Suprapubic skin (tissue), 3 donors: ENCODE data around the gene PTPRD.

Experiments
- EP300 ChIP-seq: sonication (generic); formaldehyde crosslinking; IDR thresholded peaks from one replicate; pipeline ENCODE4 v1.6.1; 2017; ENCODE audit warnings: antibody characterized with exemption
- POLR2A ChIP-seq, 2 donors: fragments of 450-650 bp; IDR thresholded peaks; one replicate each; pipeline ENCODE4 v1.6.1; 2017; ENCODE audit warnings: antibody characterized with exemption in 2 of 2, mild to moderate bottlenecking in 2 of 2, moderate library complexity in 2 of 2
- TF ChIP-seq, protein P1 (sequence below), 2 donors: fragments of 200-600 bp in 1 of 2; fragments of 450-650 bp in 1 of 2; sonication (generic) in 1 of 2; IDR thresholded peaks; one replicate each; pipeline ENCODE4 v1.5.1; 2016 to 2019; ENCODE audit warnings: antibody characterized with exemption in 2 of 2, mild to moderate bottlenecking in 1 of 2, moderate library complexity in 1 of 2

DNA sequence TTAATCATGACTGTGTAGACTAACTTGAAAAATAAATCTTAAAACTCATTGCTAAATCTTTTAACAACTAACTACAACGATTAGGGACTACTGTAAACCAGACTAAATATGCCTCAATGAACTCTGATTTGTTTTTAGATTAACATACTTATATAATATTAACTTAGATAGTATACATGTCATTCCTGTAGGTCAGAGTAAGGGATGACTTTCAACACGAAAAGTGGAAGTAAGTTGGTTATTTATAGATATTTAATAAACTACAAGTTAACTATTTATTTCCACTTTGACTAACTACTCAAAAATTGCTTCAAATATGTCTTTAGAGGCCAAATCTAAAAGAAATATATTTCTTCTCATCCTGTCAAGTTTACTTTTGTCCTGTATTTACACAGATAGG, 795.6 kb downstream of the PTPRD start:
- TF ChIP-seq POLR2A (IDR thresholded peaks at IDR 0.05) (no peak), EP300 (no peak)
- TF ChIP-seq, protein P1, sequence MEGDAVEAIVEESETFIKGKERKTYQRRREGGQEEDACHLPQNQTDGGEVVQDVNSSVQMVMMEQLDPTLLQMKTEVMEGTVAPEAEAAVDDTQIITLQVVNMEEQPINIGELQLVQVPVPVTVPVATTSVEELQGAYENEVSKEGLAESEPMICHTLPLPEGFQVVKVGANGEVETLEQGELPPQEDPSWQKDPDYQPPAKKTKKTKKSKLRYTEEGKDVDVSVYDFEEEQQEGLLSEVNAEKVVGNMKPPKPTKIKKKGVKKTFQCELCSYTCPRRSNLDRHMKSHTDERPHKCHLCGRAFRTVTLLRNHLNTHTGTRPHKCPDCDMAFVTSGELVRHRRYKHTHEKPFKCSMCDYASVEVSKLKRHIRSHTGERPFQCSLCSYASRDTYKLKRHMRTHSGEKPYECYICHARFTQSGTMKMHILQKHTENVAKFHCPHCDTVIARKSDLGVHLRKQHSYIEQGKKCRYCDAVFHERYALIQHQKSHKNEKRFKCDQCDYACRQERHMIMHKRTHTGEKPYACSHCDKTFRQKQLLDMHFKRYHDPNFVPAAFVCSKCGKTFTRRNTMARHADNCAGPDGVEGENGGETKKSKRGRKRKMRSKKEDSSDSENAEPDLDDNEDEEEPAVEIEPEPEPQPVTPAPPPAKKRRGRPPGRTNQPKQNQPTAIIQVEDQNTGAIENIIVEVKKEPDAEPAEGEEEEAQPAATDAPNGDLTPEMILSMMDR (IDR thresholded peaks at IDR 0.05) = no peak
